HepG2 (cell line): ENCODE data around the gene CPLX1. TPM values are rescaled to one million over a fixed set of nuclear protein-coding genes. Genes with fewer than 3 reads are reported as not detected.

ENCODE experiments used
- AFF4 ChIP-seq: sonication (generic); formaldehyde crosslinking; IDR thresholded peaks from 2 replicates; pipeline ENCODE4 v1.4.0; 2020; ENCODE audit warnings: missing genetic modification reagents
- AHR ChIP-seq: IDR thresholded peaks from 2 replicates; pipeline ENCODE4 v1.6.1; 2018; ENCODE audit warnings: missing genetic modification reagents, missing compliant biosample characterization
- FIP1L1 ChIP-seq: fragments of 200-400 bp; formaldehyde crosslinking; IDR thresholded peaks from 2 replicates; pipeline ENCODE4 v1.6.1; 2018; ENCODE audit warnings: low read depth, mild to moderate bottlenecking, low read length, moderate library complexity, borderline replicate concordance; ENCODE audit not compliant: insufficient read depth
- NR2F6 ChIP-seq, 2 experiments: IDR thresholded peaks; 2 replicates each; pipeline ENCODE4 v1.6.1; 2016; ENCODE audit warnings: antibody characterized with exemption in 1 of 2, mild to moderate bottlenecking in 1 of 2
- POLR2AphosphoS2 ChIP-seq: IDR thresholded peaks from 2 replicates; pipeline ENCODE4 v1.6.1; 2011; ENCODE audit warnings: low read depth, low read length, improper control_type of control experiment
- PRPF4 ChIP-seq: fragments of 200-400 bp; formaldehyde crosslinking; IDR thresholded peaks from 2 replicates; pipeline ENCODE4 v1.6.1; 2016; ENCODE audit warnings: low read length, low read depth; ENCODE audit not compliant: poor library complexity, severe bottlenecking
- ZFP36L1 ChIP-seq: sonication (generic); formaldehyde crosslinking; IDR thresholded peaks from 2 replicates; pipeline ENCODE4 v1.8.0; 2022; ENCODE audit warnings: mild to moderate bottlenecking, missing genetic modification reagents, moderate library complexity
- polyA plus RNA-seq, 8 experiments: library from polyadenylated mRNA; depleted of rRNA in 3 of 8; stranded (reverse) in 7 of 8; unstranded in 1 of 8; fragments of >200 nt; fragmentation: Illumina TruSeq in 4 of 8; extraction: Trizol in 4 of 8; gene quantifications; 2 replicates each; pipeline versions ENCODE4 v1.2.1 to v1.2.3, GENCODE V29; 2011 to 2016; ENCODE audit warnings: low read depth in 4 of 8, missing spikeins in 1 of 8, mixed read lengths in 1 of 8; ENCODE audit not compliant: insufficient read depth in 1 of 8
- total RNA-seq, 5 experiments: library from RNA; depleted of rRNA; stranded (reverse); fragments of >200 nt; fragmentation: Illumina TruSeq; extraction: Trizol; gene quantifications; 2 replicates each; pipeline ENCODE4 v1.2.3, GENCODE V29; 2016; ENCODE audit warnings: low read depth in 1 of 5
- TF ChIP-seq, protein P1 (sequence below): sonication (generic); formaldehyde crosslinking; IDR thresholded peaks from 2 replicates; pipeline ENCODE4 v1.4.0; 2020; ENCODE audit warnings: mild to moderate bottlenecking, missing genetic modification reagents, borderline replicate concordance

The CPLX1 gene
- total and polyA plus RNA-seq, 2 of the 13 experiments (the other 11 are each of a cell fraction or from before 2014, with no cell fraction given): 0.18 TPM

DNA sequence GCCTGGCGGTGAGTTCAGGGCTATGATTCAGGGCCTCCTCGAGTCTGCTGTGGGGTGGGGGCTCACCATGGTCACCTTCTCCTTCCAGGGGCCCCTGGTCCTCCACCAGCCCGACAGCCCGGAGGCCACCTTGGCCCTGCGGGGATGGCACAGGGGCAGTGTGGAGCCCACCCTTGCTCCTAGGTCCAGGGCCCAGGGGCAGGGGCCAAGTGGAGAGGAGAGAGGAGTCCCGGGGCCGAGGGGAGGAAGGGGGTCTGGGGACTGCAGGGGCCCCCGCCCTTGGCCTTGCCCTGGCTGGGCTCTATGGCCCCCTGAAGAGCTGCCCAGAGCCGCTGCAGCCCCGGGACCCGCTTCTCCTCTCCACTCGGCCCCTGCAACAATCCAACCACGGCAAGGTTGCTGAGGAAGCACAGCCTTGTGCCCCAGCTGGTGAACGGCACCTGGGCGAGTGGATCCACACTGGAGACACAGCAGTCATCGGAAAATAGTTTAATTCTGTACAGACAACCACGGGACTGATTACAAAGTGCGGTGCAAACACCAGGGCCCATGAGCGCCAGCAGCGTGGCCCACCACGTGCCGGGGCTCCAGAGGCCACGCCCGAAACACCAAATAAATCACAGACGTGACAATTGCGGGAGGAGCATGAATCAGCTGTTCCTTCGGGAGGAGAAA is 23.0 kb upstream of the CPLX1 start (continued):
- TF ChIP-seq AFF4 (CRISPR knock-in tag) (no peak), NR2F6 (IDR thresholded peaks at IDR 0.05) (no peak), NR2F6 (CRISPR knock-in tag; IDR thresholded peaks at IDR 0.05) (no peak), PRPF4 (no peak), FIP1L1 (no peak), AHR (CRISPR knock-in tag) (no peak), POLR2AphosphoS2 (no peak), ZFP36L1 (CRISPR knock-in tag) (no peak)
- TF ChIP-seq, protein P1, sequence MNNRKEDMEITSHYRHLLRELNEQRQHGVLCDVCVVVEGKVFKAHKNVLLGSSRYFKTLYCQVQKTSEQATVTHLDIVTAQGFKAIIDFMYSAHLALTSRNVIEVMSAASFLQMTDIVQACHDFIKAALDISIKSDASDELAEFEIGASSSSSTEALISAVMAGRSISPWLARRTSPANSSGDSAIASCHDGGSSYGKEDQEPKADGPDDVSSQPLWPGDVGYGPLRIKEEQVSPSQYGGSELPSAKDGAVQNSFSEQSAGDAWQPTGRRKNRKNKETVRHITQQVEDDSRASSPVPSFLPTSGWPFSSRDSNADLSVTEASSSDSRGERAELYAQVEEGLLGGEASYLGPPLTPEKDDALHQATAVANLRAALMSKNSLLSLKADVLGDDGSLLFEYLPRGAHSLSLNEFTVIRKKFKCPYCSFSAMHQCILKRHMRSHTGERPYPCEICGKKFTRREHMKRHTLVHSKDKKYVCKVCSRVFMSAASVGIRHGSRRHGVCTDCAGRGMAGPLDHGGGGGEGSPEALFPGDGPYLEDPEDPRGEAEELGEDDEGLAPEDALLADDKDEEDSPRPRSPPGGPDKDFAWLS (CRISPR knock-in tag): no peak
- TF ChIP-seq, all 625 proteins: peak for 0
